Loucy (cell line): ENCODE results near the gene PAGR1.
"Not testable (repeated sequence)": the region's sequence is repeated elsewhere in the genome, so short reads cannot be mapped to it uniquely, and the experiment has no call there.

Experiments
- H2AFZ ChIP-seq: fragments of 200-600 bp; sonication (generic); 2 replicates; pipeline ENCODE4 v1.6.0; 2016; ENCODE audit warnings: antibody characterized with exemption, mild to moderate bottlenecking, low read length, moderate library complexity
- H3F3A ChIP-seq: fragments of 200-600 bp; 2 replicates; pipeline ENCODE4 v1.6.0; 2016; ENCODE audit warnings: antibody characterized with exemption, low read depth, mild to moderate bottlenecking
- H3K27me3 ChIP-seq: fragments of 200-600 bp; sonication (generic); 2 replicates; pipeline ENCODE4 v1.6.1; 2014; ENCODE audit warnings: low read length, mild to moderate bottlenecking; ENCODE audit not compliant: insufficient read depth, poor library complexity, severe bottlenecking
- H3K36me3 ChIP-seq: fragments of 200-600 bp; sonication (generic); 2 replicates; pipeline ENCODE4 v1.6.1; 2016; ENCODE audit warnings: low read length; ENCODE audit not compliant: insufficient read depth
- H3K4me1 ChIP-seq: fragments of 200-600 bp; sonication (generic); 2 replicates; pipeline ENCODE4 v1.5.1; 2014; ENCODE audit warnings: low read length, mild to moderate bottlenecking; ENCODE audit not compliant: insufficient read depth, poor library complexity, severe bottlenecking
- H3K4me2 ChIP-seq: fragments of 200-600 bp; sonication (generic); 2 replicates; pipeline ENCODE4 v1.6.0; 2014; ENCODE audit warnings: antibody characterized with exemption, low read length, low read depth, mild to moderate bottlenecking; ENCODE audit not compliant: poor library complexity, severe bottlenecking
- H3K4me3 ChIP-seq: fragments of 200-600 bp; sonication (generic); 2 replicates; pipeline ENCODE4 v1.5.1; 2014; ENCODE audit warnings: low read length, mild to moderate bottlenecking, mixed read lengths; ENCODE audit not compliant: poor library complexity, severe bottlenecking
- H3K79me2 ChIP-seq: fragments of 200-600 bp; sonication (generic); 2 replicates; pipeline ENCODE4 v1.6.1; 2014; ENCODE audit warnings: low read length; ENCODE audit not compliant: insufficient read depth
- H3K9ac ChIP-seq: fragments of 200-600 bp; sonication (generic); 2 replicates; pipeline ENCODE4 v1.6.0; 2014; ENCODE audit warnings: mild to moderate bottlenecking, low read depth, low read length, moderate library complexity; ENCODE audit not compliant: poor library complexity, severe bottlenecking
- H3K9me2 ChIP-seq: fragments of 200-600 bp; sonication (generic); replicated peaks from 2 replicates; pipeline ENCODE4 v1.6.1; 2016; ENCODE audit warnings: low read depth, low read length, mixed read lengths
- H3K9me3 ChIP-seq: fragments of 200-600 bp; sonication (generic); 2 replicates; pipeline ENCODE4 v1.6.1; 2014; ENCODE audit warnings: mild to moderate bottlenecking, antibody characterized with exemption, low read length, low read depth; ENCODE audit not compliant: insufficient read depth
- H4K20me1 ChIP-seq: fragments of 200-600 bp; sonication (generic); 2 replicates; pipeline ENCODE4 v1.6.0; 2014; ENCODE audit warnings: antibody characterized with exemption, low read length, mild to moderate bottlenecking; ENCODE audit not compliant: insufficient read depth, poor library complexity, severe bottlenecking
- EZH2phosphoT487 ChIP-seq: fragments of 200-600 bp; IDR thresholded peaks from 2 replicates; pipeline ENCODE4 v1.6.1; 2018; ENCODE audit warnings: antibody characterized with exemption, mild to moderate bottlenecking, moderate library complexity, borderline replicate concordance
- TF ChIP-seq, protein P1 (sequence below): fragments of 200-600 bp; sonication (generic); conservative IDR thresholded peaks from 2 replicates; pipeline ENCODE4 v1.5.1; 2014; ENCODE audit warnings: mild to moderate bottlenecking, antibody characterized with exemption, low read length

PAGR1 gene

DNA sequence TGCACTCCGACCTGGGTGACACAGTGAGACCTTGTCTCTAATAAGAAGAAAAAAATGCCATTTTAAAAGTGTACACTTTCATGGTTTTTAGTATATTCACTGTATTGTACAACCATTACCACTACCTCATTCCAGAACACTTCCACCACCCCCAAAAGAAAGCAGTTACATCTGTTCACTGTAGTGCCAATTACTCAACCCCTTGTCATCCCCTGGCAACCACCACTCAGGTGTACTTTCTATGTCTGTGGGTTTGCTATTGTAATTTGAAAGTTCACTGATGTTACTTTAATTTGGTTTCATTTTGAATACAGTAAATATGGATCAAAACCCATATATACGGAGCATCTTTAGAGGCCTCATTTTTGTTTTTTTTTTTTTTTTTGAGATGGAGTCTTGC lies 31.8 kb upstream of the PAGR1 start:
- Histone ChIP-seq H3K27me3 (no peaks in the 10 kb centered on the region), H2AFZ (no peak overlapping the region), H3K4me2 (no peak overlapping the region), H3K4me1 (no peaks in the 10 kb centered on the region), H3K4me3 (no peak overlapping the region), H3K9me3 (no peaks in the 10 kb centered on the region), H3K9me2 (no peaks in the 10 kb centered on the region), H3K9ac (no peak overlapping the region), H3K36me3 (no peaks in the 10 kb centered on the region), H4K20me1 (no peaks in the 10 kb centered on the region), H3K79me2 (no peaks in the 10 kb centered on the region), H3F3A (no peaks in the 10 kb centered on the region)
- no peak for TF ChIP-seq EZH2phosphoT487
- TF ChIP-seq, protein P1, sequence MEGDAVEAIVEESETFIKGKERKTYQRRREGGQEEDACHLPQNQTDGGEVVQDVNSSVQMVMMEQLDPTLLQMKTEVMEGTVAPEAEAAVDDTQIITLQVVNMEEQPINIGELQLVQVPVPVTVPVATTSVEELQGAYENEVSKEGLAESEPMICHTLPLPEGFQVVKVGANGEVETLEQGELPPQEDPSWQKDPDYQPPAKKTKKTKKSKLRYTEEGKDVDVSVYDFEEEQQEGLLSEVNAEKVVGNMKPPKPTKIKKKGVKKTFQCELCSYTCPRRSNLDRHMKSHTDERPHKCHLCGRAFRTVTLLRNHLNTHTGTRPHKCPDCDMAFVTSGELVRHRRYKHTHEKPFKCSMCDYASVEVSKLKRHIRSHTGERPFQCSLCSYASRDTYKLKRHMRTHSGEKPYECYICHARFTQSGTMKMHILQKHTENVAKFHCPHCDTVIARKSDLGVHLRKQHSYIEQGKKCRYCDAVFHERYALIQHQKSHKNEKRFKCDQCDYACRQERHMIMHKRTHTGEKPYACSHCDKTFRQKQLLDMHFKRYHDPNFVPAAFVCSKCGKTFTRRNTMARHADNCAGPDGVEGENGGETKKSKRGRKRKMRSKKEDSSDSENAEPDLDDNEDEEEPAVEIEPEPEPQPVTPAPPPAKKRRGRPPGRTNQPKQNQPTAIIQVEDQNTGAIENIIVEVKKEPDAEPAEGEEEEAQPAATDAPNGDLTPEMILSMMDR = no peak

DNA sequence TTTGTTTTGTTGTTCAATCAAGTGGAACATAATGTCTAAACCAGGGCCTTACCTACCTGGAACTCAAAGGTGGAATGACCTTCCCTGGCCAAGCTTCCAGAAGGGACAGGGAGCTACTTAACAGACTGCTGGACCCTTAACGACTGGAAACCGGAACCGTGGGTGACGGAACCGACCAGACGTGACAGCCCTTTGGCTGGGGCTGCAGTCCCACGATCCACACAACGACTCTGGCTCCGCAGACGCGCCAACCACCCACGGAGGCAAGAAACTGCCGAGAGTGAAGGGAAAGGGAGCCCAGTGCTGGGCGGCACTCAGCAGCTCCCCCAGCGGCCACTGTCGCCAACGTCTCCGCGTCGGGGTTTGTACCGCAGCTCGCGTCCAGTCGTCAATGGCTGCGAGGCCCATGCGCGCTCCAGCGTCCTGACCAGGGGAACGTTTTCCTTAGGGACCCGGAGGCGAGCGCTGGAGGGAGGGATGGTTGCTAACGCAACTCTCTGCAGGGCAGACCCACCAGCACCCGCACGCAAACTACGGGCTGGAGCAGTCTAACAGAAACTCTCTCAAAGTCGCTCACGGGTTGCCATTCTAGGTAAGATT lies 31.0 kb upstream of the PAGR1 start:
- Histone ChIP-seq H3K9ac (no peak overlapping the region), H3K4me3 (no peak overlapping the region), H3K9me2 (no peaks in the 10 kb centered on the region), H4K20me1 (no peaks in the 10 kb centered on the region), H3K79me2 (peaks cover 5% of the 10 kb centered on the region; the same call in 1 of the 2 replicates), H3K9me3 (no peaks in the 10 kb centered on the region), H3K36me3 (no peaks in the 10 kb centered on the region), H3K4me1 (no peaks in the 10 kb centered on the region), H3K27me3 (no peaks in the 10 kb centered on the region), H3K4me2 (no peak overlapping the region), H2AFZ (no peak overlapping the region), H3F3A (no peaks in the 10 kb centered on the region)
- TF ChIP-seq, protein P1 = no peak
- no peak for TF ChIP-seq EZH2phosphoT487

DNA sequence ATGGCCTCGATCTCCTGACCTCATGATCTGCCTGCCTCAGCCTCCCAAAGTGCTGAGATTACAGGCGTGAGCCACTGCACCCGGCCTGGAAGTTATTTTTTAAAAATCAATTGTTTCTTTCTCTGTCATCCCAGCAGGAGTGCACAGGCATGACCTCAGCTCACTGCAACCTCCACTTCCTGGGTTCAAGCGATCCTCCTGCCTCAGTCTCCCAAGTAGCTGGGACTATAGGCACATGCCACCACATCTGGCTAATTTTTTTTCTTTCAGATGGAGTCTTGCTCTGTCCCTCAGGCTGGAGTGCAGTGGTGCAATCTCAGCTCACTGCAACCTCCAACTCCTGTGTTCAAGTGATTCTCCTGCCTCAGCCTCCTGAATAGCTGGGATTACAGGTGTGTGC lies 28.8 kb upstream of the PAGR1 start:
- H4K20me1 ChIP-seq, H3K9me3 ChIP-seq, H3K9me2 ChIP-seq, H3K4me1 ChIP-seq, H3K9ac ChIP-seq, H3K36me3 ChIP-seq, H3K27me3 ChIP-seq, H2AFZ ChIP-seq, H3K4me2 ChIP-seq, H3K4me3 ChIP-seq, H3F3A ChIP-seq: not testable (repeated sequence)
- H3K79me2 ChIP-seq = peaks cover 22% of the 10 kb centered on the region

DNA sequence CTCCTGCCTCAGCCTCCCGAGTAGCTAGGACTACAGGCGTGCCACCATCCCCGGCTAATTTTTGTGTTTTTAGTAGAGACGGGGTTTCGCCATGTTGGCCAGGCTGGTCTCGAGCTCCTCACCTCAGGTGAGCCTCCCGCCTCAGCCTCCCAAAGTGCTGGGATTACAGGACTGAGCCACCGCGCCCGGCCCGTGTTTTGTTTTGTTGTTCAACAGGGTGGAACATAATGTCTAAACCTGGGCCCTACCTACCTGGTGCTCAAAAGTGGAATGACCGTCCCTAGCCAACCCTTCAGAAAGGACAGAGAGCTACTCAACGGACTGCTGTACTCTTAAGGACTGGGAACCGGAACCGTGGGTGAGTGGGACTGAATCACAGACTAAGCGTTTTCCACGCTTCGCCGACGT lies 26.2 kb upstream of the PAGR1 start:
- peak overlapping the region; percentile 89 for H2AFZ ChIP-seq
- no peaks in the 10 kb centered on the region for H3K9me2 ChIP-seq
- H3K4me2 ChIP-seq = peak overlapping the region; percentile 90
- peaks cover 5% of the 10 kb centered on the region for H3K27me3 ChIP-seq
- H3K4me1 ChIP-seq = peaks cover 33% of the 10 kb centered on the region
- TF ChIP-seq, protein P1 = no peak
- no peak for TF ChIP-seq EZH2phosphoT487
- peak overlapping the region; percentile 95 for H3K9ac ChIP-seq
- H3K79me2 ChIP-seq = peaks cover 48% of the 10 kb centered on the region
- H3F3A ChIP-seq = no peaks in the 10 kb centered on the region
- H4K20me1 ChIP-seq = peaks cover 18% of the 10 kb centered on the region
- H3K4me3 ChIP-seq = peak overlapping the region; percentile 92
- peaks cover 7% of the 10 kb centered on the region; the same call in 1 of the 2 replicates for H3K36me3 ChIP-seq
- H3K9me3 ChIP-seq = no peaks in the 10 kb centered on the region
